ENCODE data around the gene PKD1L1.
A peak's percentile ranks its signal among the peaks of the same experiment; 100 is the strongest.

The PKD1L1 gene

GRCh38 chr7:47875406-47875805, 72.9 kb downstream of the PKD1L1 start:
- DNase-seq (ENCODE audit: low read depth) = no peak

GRCh38 chr7:47873762-47874161, 74.5 kb downstream of the PKD1L1 start:
- peak; percentile 62 for DNase-seq (ENCODE audit: low read depth)

GRCh38 chr7:47867286-47867685, 81.0 kb downstream of the PKD1L1 start:
- DNase-seq (ENCODE audit: low read depth) = no peak

DNA sequence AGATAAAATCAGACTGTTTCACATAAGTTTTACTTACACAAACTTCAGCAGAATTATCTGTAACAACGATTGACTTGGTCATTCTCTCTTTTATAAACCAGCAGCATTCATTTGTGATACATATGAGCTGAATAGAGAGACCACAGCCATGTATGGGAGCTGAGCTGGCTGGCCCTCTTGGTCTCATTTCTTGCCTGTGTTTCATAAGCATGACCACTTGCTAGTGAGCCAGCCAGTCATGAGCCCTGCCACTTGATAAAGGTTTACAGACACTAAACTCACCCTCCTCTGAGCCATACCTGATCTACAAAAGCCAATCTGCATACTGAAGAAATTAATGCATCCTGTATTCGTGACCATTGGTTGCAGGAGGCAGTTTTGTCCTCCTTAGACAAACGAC, 82.1 kb downstream of the PKD1L1 start:
- peak; percentile 6 for DNase-seq (ENCODE audit: low read depth)

DNA sequence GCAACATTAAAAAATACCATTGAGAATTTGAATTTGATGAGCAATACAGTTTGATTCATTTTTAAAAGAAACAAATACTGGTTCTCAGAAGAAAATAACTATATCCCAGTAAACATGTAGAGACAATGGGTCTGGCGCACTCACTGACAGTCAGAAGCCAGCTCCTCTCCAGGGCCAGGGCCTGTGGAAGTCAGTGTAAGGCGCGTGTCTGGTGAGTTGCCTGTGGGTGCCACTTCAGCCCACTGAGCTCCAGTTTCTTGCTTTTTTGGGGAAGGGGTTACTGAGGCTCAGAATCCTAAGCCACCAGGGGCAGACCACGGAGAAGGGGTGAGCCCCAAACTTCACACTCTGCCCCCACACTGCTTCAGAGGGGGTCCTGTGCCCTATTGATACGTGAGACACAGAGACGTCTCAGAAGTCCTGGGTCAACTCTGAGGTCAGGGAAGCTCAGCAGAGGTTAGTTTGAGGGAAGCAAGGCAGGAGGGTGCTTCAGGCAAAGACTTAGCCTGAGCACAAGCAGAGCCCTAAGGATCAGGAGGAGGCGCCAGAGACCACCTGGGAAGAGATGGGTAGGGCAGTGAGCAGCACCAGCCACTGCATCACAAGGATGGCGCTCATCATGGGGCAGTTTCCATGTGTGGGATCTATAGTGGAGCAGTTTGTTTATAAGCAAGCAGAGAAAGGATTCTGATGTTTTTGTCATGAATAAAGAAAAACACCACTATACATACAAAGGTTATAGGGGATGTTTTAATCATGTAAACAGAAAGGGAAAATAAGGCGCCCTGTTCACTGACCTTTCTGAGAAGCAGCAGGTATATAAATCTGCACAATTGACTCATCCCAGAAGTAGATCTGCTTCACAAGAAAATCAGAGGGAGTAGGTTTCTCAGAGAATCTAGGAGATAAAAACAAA, 95.7 kb downstream of the PKD1L1 start:
- DNase-seq (ENCODE audit: low read depth) = peak; percentile 36

- peak; percentile 34 for DNase-seq (ENCODE audit: low read depth)
Measured at GRCh38 chr7:47847207-47847606, 101.1 kb downstream of the PKD1L1 start.

DNA sequence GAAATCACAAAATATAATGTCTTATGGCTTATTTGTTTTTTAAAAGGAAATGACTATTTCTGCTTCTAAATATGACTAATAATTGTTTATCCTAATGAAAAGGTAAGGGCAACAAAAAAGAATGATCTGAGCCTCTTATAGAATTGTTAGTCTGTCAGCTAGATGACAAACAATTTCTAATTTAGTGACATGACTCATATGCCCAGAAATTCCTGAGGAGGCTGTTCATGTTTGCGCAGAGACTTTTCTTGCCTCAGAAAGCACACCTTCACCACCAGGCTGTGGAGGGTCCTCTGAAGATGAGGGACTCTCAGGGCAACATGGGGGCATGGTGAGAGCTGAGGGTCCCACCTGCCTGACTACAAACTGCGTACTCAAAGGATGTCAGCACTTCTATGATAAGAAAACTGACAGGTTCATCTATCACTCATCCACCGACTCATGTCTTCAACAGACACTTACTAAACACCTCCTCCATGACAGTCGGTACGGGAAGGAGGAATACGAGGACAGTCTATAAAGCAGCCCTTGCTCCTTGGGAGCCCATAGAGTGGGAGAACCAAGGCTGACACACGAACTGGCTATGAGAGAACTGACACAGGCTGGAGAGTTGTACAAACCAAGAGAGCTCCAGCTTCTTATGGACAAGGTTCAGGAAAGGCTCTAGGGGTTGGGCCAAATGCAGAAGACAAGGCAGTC, 102.0 kb downstream of the PKD1L1 start:
- DNase-seq (ENCODE audit: low read depth) = peak; percentile 80

- no peak for DNase-seq (ENCODE audit: low read depth)
Measured at GRCh38 chr7:47844311-47844710, 104.0 kb downstream of the PKD1L1 start.

GRCh38 chr7:47843291-47843690, 105.0 kb downstream of the PKD1L1 start:
- no peak for DNase-seq (ENCODE audit: low read depth)

DNA sequence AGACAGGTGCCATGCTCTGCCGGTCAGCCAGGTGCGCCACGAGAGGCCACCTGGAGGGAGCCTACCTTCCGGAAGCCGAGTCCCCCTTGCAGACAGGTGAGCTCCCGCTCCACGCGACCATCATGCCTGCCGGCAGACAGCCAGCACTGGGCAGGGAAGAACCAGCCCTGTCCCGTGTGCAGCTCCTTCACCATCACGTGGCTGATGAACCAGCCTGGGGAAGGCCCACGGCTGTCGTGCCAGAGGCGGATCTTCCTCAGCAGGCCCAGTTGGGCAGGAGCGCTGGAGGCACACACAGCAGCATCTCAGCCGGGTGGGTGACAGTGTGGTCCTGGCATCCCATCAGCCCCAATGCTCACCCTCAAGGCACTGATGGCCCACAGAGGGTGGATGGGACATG, 108.9 kb downstream of the PKD1L1 start:
- no peak for DNase-seq (ENCODE audit: low read depth)

- no peak for DNase-seq (ENCODE audit: low read depth)
Measured at GRCh38 chr7:47837826-47838225, 110.4 kb downstream of the PKD1L1 start.

- no peak for DNase-seq (ENCODE audit: low read depth)
Measured at GRCh38 chr7:47836503-47837202, 111.6 kb downstream of the PKD1L1 start.

DNA sequence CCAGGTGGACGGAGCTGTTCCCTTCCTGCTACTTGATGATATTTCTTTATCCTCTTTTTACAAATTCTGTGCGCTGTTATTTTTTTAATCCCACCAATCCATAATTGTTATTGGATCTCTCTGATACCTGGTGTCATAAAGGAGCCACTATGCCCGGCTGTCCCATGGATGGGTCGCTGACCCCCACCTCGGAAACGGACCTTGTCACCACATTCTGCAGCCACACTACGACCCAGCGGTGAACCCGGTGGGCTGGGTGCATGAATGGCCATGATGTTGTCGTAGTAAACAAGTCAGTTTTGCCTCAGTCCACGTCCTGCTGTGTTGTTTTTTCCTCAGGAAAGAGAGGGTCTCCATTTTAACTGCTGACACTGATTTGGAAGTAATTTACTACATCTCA, 112.2 kb downstream of the PKD1L1 start:
- no peak for DNase-seq (ENCODE audit: low read depth)

DNA sequence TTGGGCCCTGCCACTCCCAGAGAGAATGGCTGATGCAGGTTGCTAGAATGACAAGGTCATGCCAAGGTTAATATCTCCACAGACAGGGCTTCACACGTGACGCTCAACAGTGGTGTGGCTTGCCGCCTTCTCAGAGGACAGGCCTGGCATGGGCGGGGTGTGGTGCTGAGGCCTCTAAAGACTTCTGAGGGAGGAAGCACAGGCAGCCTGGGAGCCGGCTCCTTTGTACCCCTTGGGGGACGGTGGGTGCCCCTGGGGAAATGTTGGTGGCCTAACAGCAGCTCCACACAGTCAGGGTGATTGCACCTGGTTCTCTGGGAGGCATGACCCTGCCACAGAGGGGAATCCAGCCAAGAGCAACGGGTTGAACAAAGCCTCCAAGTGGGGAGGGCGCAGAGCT, 115.1 kb downstream of the PKD1L1 start:
- DNase-seq (ENCODE audit: low read depth) = no peak

- no peak for DNase-seq (ENCODE audit: low read depth)
Measured at GRCh38 chr7:47832105-47832715, 116.1 kb downstream of the PKD1L1 start.

GRCh38 chr7:47830015-47830414, 118.3 kb downstream of the PKD1L1 start:
- DNase-seq (ENCODE audit: low read depth) = no peak

DNA sequence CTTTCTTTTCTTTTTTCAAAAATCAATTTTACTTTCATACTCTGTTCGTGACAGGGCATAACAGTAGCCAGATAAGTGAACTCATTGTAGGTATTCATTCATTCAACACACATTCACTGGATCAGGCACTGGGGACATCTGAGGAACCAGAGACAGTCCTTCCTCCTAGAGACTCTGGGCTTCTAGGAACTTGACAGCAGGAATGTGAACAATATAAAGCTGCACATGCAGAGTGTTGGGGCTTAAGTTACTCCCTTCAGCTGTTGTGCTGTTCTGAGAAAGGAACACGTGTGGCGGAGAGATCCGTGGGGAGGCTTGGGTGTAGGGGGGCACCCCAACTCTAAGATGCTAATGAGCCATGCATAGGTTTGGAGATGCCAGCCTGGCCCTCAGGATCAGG, 120.4 kb downstream of the PKD1L1 start:
- no peak for DNase-seq (ENCODE audit: low read depth)

- no peak for DNase-seq (ENCODE audit: low read depth)
Measured at GRCh38 chr7:47827351-47827756, 120.9 kb downstream of the PKD1L1 start.

DNA sequence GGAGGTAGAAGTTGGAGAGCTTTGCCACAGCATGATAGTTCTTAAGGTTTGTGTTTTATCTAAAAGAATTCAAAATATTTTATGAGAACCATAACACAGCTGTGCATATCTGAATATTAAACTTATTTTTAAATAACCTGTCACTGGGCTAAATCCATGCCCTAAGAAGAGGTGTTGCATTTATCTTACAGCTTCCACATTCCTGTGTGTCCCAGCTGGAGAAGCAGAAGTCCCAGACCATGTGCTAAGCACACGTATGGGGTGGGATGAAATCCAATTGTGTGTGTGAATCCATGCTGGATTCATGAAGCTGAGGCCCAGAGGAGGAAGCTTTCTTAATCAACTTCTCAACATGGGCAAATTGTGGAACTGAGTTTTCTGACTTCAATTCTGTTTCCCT, 121.5 kb downstream of the PKD1L1 start:
- DNase-seq (ENCODE audit: low read depth) = no peak

- DNase-seq (ENCODE audit: low read depth) = no peak
Measured at GRCh38 chr7:47819607-47819920, 128.7 kb downstream of the PKD1L1 start.

GRCh38 chr7:47818796-47819606, 129.3 kb downstream of the PKD1L1 start:
- DNase-seq (ENCODE audit: low read depth) = peak; percentile 82

GRCh38 chr7:47817917-47818316, 130.3 kb downstream of the PKD1L1 start:
- DNase-seq (ENCODE audit: low read depth) = no peak

All from ELR (cell line).